Right cardiac atrium (tissue), 5 donors: ENCODE measurements around the gene MYL6B. TPM values are rescaled to one million over a fixed set of nuclear protein-coding genes. Genes with fewer than 3 reads are reported as not detected.

Experiments used
- ATAC-seq, 2 donors: fragments of 200-7000 bp; cut with Tn5 transposase; one replicate each; pipeline versions ENCODE4 v1.8.0 to v1.9.1; 2020; ENCODE audit warnings: moderate library complexity in 2 of 2, mild to moderate bottlenecking in 1 of 2
- DNase-seq, 3 donors: peaks; one replicate each; pipeline ENCODE4 v3.0.0-alpha.2; 2020
- H3K27ac ChIP-seq: one replicate; pipeline ENCODE4 v1.5.1; 2013; ENCODE audit warnings: mild to moderate bottlenecking, low read length, control low read depth, moderate library complexity
- H3K27me3 ChIP-seq: one replicate; pipeline ENCODE4 v1.6.1; 2013; ENCODE audit not compliant: control insufficient read depth, insufficient read depth
- H3K4me1 ChIP-seq: one replicate; pipeline ENCODE4 v1.6.1; 2013; ENCODE audit warnings: low read length; ENCODE audit not compliant: control insufficient read depth, insufficient read depth
- H3K4me3 ChIP-seq: one replicate; pipeline ENCODE4 v1.5.1; 2013; ENCODE audit warnings: low read length, control low read depth
- H3K9me3 ChIP-seq: one replicate; pipeline ENCODE4 v1.6.1; 2013; ENCODE audit warnings: low read length; ENCODE audit not compliant: control insufficient read depth
- WGBS: extraction: QIAGEN DNeasy Blood & Tissue Kit; methylation state at CpG from one replicate; pipeline ENCODE4 v1.1.7; 2013; 5-methylcytosine and 5-hydroxymethylcytosine counted together
- intact Hi-C, 4 donors: fragments of 100-400 bp; cut with DNase I; formaldehyde crosslinking; loops; one replicate each; pipeline versions ENCODE4 v1.11.0 to v1.14.0; 2022 to 2023
- polyA plus RNA-seq: library from polyadenylated mRNA; stranded (reverse); fragments of 200-250 nt; gene quantifications from one replicate; pipeline ENCODE4 v1.2.3, GENCODE V29; 2013
- total RNA-seq, 4 donors: library from RNA; stranded (reverse); fragmentation: NEBNext Ultra II Directional; extraction: Animal tissue kit (Norgen Biotek cat#: 25700); gene quantifications; one replicate each; pipeline ENCODE4 v1.2.1, GENCODE V29; 2021
- donor health status: healthy with polysubstance abuse.
- donor health status: DM: no; HTN: yes; CAD: no.
- donor health status: DM: no; HTN: no; CAD: no.
- donor health status: DM: no; HTN: yes; CAD: no; lungs with severe emphysema.
- donor health status: DM: yes; HTN: yes; CAD: no.

The MYL6B gene
- total and polyA plus RNA-seq, 5 donors: 48.4 to 74.6 (median 61.8) TPM

DNA sequence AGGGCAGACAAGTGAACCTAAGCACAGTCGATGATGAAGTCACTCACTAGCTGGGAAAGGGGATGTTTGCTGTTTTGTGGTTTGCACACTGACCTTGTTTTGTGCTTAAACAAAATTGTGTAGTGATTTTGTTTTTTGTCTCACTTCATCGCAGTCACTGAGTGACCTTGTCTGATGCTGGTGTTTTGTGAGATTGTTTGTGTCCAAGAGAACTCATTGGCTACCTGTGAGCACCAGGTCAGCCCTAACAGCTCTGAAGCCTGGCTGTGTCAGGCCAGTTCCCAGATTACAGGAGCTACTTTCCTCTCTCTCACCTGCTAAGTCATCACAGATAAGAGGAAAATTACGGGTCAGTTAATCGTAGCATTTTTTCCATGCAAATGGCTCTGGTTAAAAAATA, 28.3 kb upstream of the MYL6B start:
- ATAC-seq: no peak
- intact Hi-C loops: loop anchor here in 3 of 4 donors (5.0 to 10.0 kb wide), 3 partner anchors 38 to 63 kb away; partner anchors contain the start of gene SMARCC2 (in 2 of the 3)
- H3K4me3 ChIP-seq: no peak overlapping the region
- no peaks in the 10 kb centered on the region for H3K4me1 ChIP-seq
- H3K27me3 ChIP-seq: no peaks in the 10 kb centered on the region
- H3K27ac ChIP-seq: no peak overlapping the region
- DNase-seq: no peak
- no peaks in the 10 kb centered on the region for H3K9me3 ChIP-seq
- WGBS: 85% methylated on average over 4 of the region's 4 CpGs

DNA sequence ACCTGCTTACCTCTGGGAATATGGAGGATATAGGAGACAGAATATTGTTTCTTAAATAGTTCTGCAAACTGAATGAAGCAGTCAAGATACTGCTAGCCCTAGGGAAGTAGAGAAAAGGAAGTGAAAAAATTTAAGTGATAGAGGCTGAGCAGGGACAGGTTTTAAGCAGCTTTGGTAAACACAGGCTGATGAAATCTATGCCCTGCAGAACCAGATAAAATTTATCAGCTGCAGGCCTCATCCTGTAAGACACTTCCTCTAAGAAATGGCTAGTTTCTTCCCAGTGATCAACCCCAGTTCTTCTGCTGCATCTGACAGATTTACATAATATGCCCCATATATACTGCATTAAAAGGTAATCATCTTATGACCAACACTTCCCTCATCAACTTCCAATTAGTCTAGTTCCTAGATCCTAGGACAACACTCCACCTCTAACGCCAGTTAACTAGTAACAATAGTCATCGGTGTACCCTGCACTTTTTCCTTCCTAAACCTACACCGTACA, 25.6 kb upstream of the MYL6B start:
- ATAC-seq: no peak
- intact Hi-C loops: loop anchor here in 2 of 4 donors (5.0 to 10.0 kb wide), 2 partner anchors 58 to 336 kb away; partner anchors contain the start of gene SMARCC2 (in 1 of the 2)
- Histone ChIP-seq H3K4me1 (no peaks in the 10 kb centered on the region), H3K9me3 (no peaks in the 10 kb centered on the region), H3K27ac (peak overlapping the region; percentile 34), H3K27me3 (no peaks in the 10 kb centered on the region), H3K4me3 (peak overlapping the region; percentile 43)
- DNase-seq: no peak
- 44% methylated on average over 3 of the region's 3 CpGs for WGBS

DNA sequence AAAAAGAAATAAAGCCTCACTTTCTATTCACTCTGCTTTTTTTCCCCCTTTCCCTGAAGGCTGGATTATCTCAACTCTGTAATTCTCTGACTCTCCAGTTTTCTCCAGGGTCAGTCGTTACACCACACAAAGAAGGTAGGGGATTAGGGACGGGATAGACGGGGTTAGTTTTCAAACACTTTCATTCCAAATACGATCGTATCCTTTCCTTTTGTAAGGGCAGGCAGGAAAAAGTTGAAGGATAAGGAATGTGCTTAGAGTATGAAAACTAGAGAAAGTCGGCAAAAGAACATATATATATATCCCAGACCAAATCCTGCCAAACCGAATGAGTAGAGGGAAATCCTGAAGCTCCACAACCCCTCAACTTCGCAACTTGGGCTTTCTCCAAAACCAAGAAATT, 24.9 kb upstream of the MYL6B start:
- Histone ChIP-seq H3K4me1 (no peaks in the 10 kb centered on the region), H3K4me3 (peak overlapping the region; percentile 43), H3K27me3 (no peaks in the 10 kb centered on the region), H3K27ac (peak overlapping the region; percentile 50), H3K9me3 (no peaks in the 10 kb centered on the region)
- under 1% methylated on average over 8 of the region's 8 CpGs for WGBS
- DNase-seq (no peak), ATAC-seq (no peak)
- intact Hi-C loops: loop anchor here in 2 of 4 donors (5.0 to 10.0 kb wide), 2 partner anchors 57 to 335 kb away; partner anchors contain the start of gene SMARCC2 (in 1 of the 2)

- ATAC-seq: peak; percentile 96 to 97
- Histone ChIP-seq H3K9me3 (no peaks in the 10 kb centered on the region), H3K27ac (peak within 1 kb of the TSS; percentile 85), H3K4me3 (peak within 1 kb of the TSS; percentile 76), H3K27me3 (no peaks in the 10 kb centered on the region), H3K4me1 (no peaks in the 10 kb centered on the region)
- intact Hi-C loops: loop anchor here in 2 of 4 donors (2.0 to 10.0 kb wide), 3 partner anchors 31 to 334 kb away; partner anchors contain the start of genes MYL6 (in 1 of the 2) and SMARCC2 (in 1 of the 2)
- under 1% methylated on average over 49 of the region's 49 CpGs for WGBS
- DNase-seq: peak; percentile 98 to 99 (median 99)
These were observed 24.3 kb upstream of the MYL6B start, which contains the start of gene ESYT1 for GRCh38 chr12:56127888-56128669. ESYT1 (plus strand) TSS chr12:56128267; CDS start chr12:56128320, 53 bp downstream.

- peak; percentile 17 to 31 for ATAC-seq
These were observed 23.6 kb upstream of the MYL6B start for GRCh38 chr12:56128670-56129205.

DNA sequence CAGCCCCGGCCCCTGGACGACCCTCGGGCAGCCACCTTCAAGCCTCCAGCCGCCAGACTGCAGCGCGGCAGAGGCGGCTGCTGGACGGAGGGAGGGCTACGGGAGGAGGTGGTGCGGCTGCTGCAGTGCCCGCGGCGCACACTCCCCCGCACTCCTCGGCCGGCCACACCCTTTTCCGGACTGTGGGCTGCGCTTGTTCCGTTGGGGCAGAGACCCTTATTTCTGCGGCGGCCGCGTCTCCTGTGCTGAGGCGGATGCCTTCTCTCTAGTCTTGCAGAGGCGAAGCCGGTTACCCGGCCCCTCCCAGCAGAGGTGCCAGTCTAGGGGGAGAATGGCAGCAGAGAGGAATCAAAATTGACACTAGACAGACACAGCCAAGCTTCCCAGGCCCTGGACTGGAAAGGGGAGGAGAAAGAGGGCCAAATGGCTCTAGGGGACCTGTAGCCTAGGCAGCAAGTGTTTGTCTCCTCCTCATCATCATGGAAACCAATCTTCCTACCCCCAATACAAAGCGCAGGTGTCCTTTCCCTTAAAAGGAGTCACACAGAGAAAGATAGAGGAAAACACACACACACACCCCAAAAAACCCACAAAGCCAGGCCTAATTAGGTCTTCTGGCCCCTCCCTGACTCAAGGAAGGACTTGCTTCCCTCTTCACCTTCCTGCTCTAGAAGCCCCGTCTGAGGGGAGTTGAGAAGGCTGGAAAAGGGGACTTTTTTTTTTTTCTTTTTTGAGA, 23.0 kb upstream of the MYL6B start:
- peak; percentile 76 to 90 (median 88) for DNase-seq
- H3K27ac ChIP-seq: peak overlapping the region; percentile 85
- H3K4me3 ChIP-seq: peak overlapping the region; percentile 76
- WGBS: 2% methylated on average over 29 of the region's 29 CpGs
- H3K27me3 ChIP-seq: no peaks in the 10 kb centered on the region
- no peaks in the 10 kb centered on the region for H3K9me3 ChIP-seq
- peak; percentile 57 to 68 for ATAC-seq
- no peaks in the 10 kb centered on the region for H3K4me1 ChIP-seq
- intact Hi-C loops: loop anchor here in 2 of 4 donors (2.0 to 10.0 kb wide), 3 partner anchors 29 to 333 kb away; partner anchors contain the start of genes MYL6 (in 1 of the 2) and SMARCC2 (in 1 of the 2)

More at GRCh38 chr12:56128670-56129205, 23.6 kb upstream of the MYL6B start:
- Histone ChIP-seq H3K9me3 (no peaks in the 10 kb centered on the region), H3K27me3 (no peaks in the 10 kb centered on the region), H3K4me1 (no peaks in the 10 kb centered on the region), H3K27ac (peak overlapping the region; percentile 85), H3K4me3 (peak overlapping the region; percentile 76)
- intact Hi-C loops: loop anchor here in 2 of 4 donors (2.0 to 10.0 kb wide), 3 partner anchors 30 to 334 kb away; partner anchors contain the start of genes MYL6 (in 1 of the 2) and SMARCC2 (in 1 of the 2)
- 0% methylated on average over 20 of the region's 20 CpGs for WGBS
- peak; percentile 46 to 75 (median 72) for DNase-seq

DNA sequence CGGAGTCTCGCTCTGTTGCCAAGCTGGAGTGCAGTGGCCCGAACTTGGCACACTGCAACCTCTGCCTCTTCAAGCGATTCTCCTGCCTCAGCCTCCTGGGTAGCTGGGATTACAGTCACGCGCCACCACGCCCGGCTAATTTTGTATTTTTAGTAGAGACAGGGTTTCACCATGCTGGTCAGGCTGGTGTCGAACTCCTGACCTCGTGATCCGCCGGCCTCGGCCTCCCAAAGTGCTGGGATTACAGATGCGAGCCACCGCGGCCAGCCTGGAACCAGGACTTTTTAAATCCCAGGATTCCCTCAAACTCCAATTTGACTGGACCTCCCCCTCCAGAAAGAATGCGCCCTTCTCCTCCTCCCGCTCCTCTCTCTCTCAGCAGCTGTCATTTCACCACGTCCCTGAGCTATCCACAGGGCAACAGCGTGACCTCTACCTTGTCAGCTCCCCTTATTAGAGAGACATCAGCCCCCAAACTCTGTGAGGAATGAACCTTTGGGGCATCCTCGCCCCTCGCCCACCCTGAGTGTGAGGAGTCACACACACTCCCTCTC, 22.4 kb upstream of the MYL6B start:
- Histone ChIP-seq H3K27me3 (no peaks in the 10 kb centered on the region), H3K4me3 (peak overlapping the region; percentile 76), H3K27ac (no peak overlapping the region), H3K4me1 (no peaks in the 10 kb centered on the region), H3K9me3 (no peaks in the 10 kb centered on the region)
- no peak for DNase-seq
- no peak for ATAC-seq
- intact Hi-C loops: loop anchor here in 2 of 4 donors (2.0 to 10.0 kb wide), 3 partner anchors 29 to 332 kb away; partner anchors contain the start of genes MYL6 (in 1 of the 2) and SMARCC2 (in 1 of the 2)
- 58% methylated on average over 22 of the region's 22 CpGs for WGBS

DNA sequence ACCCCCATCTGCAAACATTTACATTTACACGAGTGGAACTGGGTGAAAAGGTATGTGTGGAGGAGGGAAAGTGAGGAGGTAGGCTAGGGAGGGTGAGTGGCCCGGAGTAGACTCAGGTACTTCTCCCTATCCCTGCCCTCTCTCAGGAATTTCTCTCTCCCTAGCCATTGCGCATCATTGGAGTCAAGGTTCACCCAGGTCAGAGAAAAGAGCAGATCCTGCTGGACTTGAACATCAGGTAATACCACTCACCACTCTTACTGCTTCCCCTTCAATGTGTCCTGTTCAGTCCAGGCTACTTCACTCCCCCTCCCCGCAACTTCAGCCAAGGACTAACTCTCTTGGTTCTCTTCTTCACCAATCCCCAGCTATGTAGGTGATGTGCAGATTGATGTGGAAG, 21.5 kb upstream of the MYL6B start:
- H3K9me3 ChIP-seq: no peaks in the 10 kb centered on the region
- no peak for DNase-seq
- H3K4me1 ChIP-seq: no peaks in the 10 kb centered on the region
- H3K4me3 ChIP-seq: no peak overlapping the region
- WGBS: 89% methylated on average over 4 of the region's 4 CpGs
- intact Hi-C loops: no loop called here
- H3K27me3 ChIP-seq: no peaks in the 10 kb centered on the region
- H3K27ac ChIP-seq: no peak overlapping the region
- ATAC-seq: no peak

GRCh38 chr12:56134897-56135296, 17.5 kb upstream of the MYL6B start:
- WGBS: 97% methylated on average over 6 of the region's 6 CpGs
- intact Hi-C loops: no loop called here
- ATAC-seq (no peak), DNase-seq (no peak)
- Histone ChIP-seq H3K27me3 (no peaks in the 10 kb centered on the region), H3K27ac (no peak overlapping the region), H3K9me3 (no peaks in the 10 kb centered on the region), H3K4me3 (no peak overlapping the region), H3K4me1 (no peaks in the 10 kb centered on the region)
